ENCODE data around the gene HS6ST1. TPM values are rescaled to one million over a fixed set of nuclear protein-coding genes. Genes with fewer than 3 reads are reported as not detected.

Gene HS6ST1
- total RNA-seq, 2 donors from 2014 or later, result 16.9 to 22.4 TPM

- intact Hi-C loops (cut with DNase I), result no loop called here
- no peak for DNase-seq (ENCODE audit: low spot score)
Observed at GRCh38 chr2:128354161-128354560, 35.5 kb upstream of the HS6ST1 start.

GRCh38 chr2:128350736-128351135, 32.1 kb upstream of the HS6ST1 start:
- no peak for DNase-seq (ENCODE audit: low spot score)
- intact Hi-C loops (cut with DNase I), result no loop called here

- DNase-seq (ENCODE audit: low spot score), result no peak
- intact Hi-C loops (cut with DNase I), result no loop called here
Observed at GRCh38 chr2:128348701-128349100, 30.0 kb upstream of the HS6ST1 start.

GRCh38 chr2:128347701-128348539, 29.3 kb upstream of the HS6ST1 start:
- DNase-seq (ENCODE audit: low spot score), result no peak
- intact Hi-C loops (cut with DNase I), result no loop called here

GRCh38 chr2:128347171-128347558, 28.5 kb upstream of the HS6ST1 start:
- intact Hi-C loops (cut with DNase I), result no loop called here
- DNase-seq (ENCODE audit: low spot score), result no peak

GRCh38 chr2:128346291-128347170, 27.9 kb upstream of the HS6ST1 start:
- intact Hi-C loops (cut with DNase I), result no loop called here

GRCh38 chr2:128345436-128346165, 26.9 kb upstream of the HS6ST1 start:
- DNase-seq (ENCODE audit: low spot score), result no peak
- intact Hi-C loops (cut with DNase I), result no loop called here

More at GRCh38 chr2:128346291-128347170, 27.9 kb upstream of the HS6ST1 start:
- DNase-seq (ENCODE audit: low spot score), result no peak

- DNase-seq (ENCODE audit: low spot score), result no peak
- intact Hi-C loops (cut with DNase I), result no loop called here
Observed at GRCh38 chr2:128344101-128344500, 25.4 kb upstream of the HS6ST1 start.

GRCh38 chr2:128343459-128343858, 24.8 kb upstream of the HS6ST1 start:
- intact Hi-C loops (cut with DNase I), result no loop called here
- DNase-seq (ENCODE audit: low spot score), result no peak

GRCh38 chr2:128342550-128342949, 23.9 kb upstream of the HS6ST1 start:
- intact Hi-C loops (cut with DNase I), result no loop called here
- no peak for DNase-seq (ENCODE audit: low spot score)

- intact Hi-C loops (cut with DNase I), result no loop called here
- no peak for DNase-seq (ENCODE audit: low spot score)
Observed at GRCh38 chr2:128341621-128342020, 23.0 kb upstream of the HS6ST1 start.

- no peak for DNase-seq (ENCODE audit: low spot score)
- intact Hi-C loops (cut with DNase I), result no loop called here
Observed at GRCh38 chr2:128332091-128332634, 13.5 kb upstream of the HS6ST1 start.

GRCh38 chr2:128330583-128330982, 11.9 kb upstream of the HS6ST1 start:
- intact Hi-C loops (cut with DNase I), result no loop called here
- no peak for DNase-seq (ENCODE audit: low spot score)

- intact Hi-C loops (cut with DNase I), result loop anchor here (10.0 kb wide), 2 partner anchors 405 to 1515 kb away; no protein-coding TSS in a partner anchor
Observed at GRCh38 chr2:128329607-128330006, 10.9 kb upstream of the HS6ST1 start.

GRCh38 chr2:128327180-128327964, 8.7 kb upstream of the HS6ST1 start:
- intact Hi-C loops (cut with DNase I), result loop anchor here (10.0 kb wide), 2 partner anchors 407 to 1517 kb away; no protein-coding TSS in a partner anchor

More at GRCh38 chr2:128329607-128330006, 10.9 kb upstream of the HS6ST1 start:
- no peak for DNase-seq (ENCODE audit: low spot score)

GRCh38 chr2:128326346-128326745, 7.7 kb upstream of the HS6ST1 start:
- no peak for DNase-seq (ENCODE audit: low spot score)
- intact Hi-C loops (cut with DNase I), result loop anchor here (10.0 kb wide), 2 partner anchors 408 to 1518 kb away; no protein-coding TSS in a partner anchor

More at GRCh38 chr2:128327180-128327964, 8.7 kb upstream of the HS6ST1 start:
- peak; percentile 53 for DNase-seq (ENCODE audit: low spot score)

- intact Hi-C loops (cut with DNase I), result loop anchor here (10.0 kb wide), 2 partner anchors 409 to 1519 kb away; no protein-coding TSS in a partner anchor
Observed at GRCh38 chr2:128325611-128326181, 7.0 kb upstream of the HS6ST1 start.

More at GRCh38 chr2:128325611-128326181, 7.0 kb upstream of the HS6ST1 start:
- peak; percentile 78 for DNase-seq (ENCODE audit: low spot score)

All from posterior vena cava (tissue), 2 donors.